Activated naive CD8-positive, alpha-beta T cell treated with anti-CD3 and anti-CD28 coated beads, Interleukin-2, amount 10 ng/mL, durations not matched to agents 7 days and 5 days (primary cell): ENCODE measurements around the gene LIMS2. TPM values are rescaled to one million over a fixed set of nuclear protein-coding genes. Genes with fewer than 3 reads are reported as not detected.

Experiments used
- ATAC-seq: fragments of 150-1000 bp; cut with Tn5 transposase; one replicate; pipeline ENCODE4 v1.10.0; 2021; ENCODE audit warnings: low read depth, moderate library complexity
- POLR2A ChIA-PET: fragments of 350-600 bp; sonication (Branson Sonifier 250); formaldehyde crosslinking; loops from one replicate; lab custom pipeline; 2021; ENCODE audit warnings: antibody characterized with exemption; lab: Charles Lee
- DNase-seq: peaks from one replicate; pipeline ENCODE4 v3.0.0; 2021
- H3K27ac Mint-ChIP-seq: one replicate; pipeline ENCODE4 v1.8.0; 2022; ENCODE audit warnings: mild to moderate bottlenecking, mixed read lengths
- H3K27me3 Mint-ChIP-seq: one replicate; pipeline ENCODE4 v1.8.0; 2022; ENCODE audit warnings: mild to moderate bottlenecking, moderate library complexity, mixed read lengths
- H3K36me3 Mint-ChIP-seq: one replicate; pipeline ENCODE4 v1.8.0; 2021; ENCODE audit warnings: mild to moderate bottlenecking, mixed read lengths
- H3K4me1 Mint-ChIP-seq: one replicate; pipeline ENCODE4 v1.8.0; 2021; ENCODE audit warnings: mixed read lengths
- H3K4me3 Mint-ChIP-seq: one replicate; pipeline ENCODE4 v1.8.0; 2022; ENCODE audit warnings: mild to moderate bottlenecking, moderate library complexity, mixed read lengths
- H3K9me3 Mint-ChIP-seq: one replicate; pipeline ENCODE4 v1.8.0; 2021; ENCODE audit warnings: mixed read lengths
- total RNA-seq, 2 experiments: library from RNA; stranded (reverse); gene quantifications; one replicate each; pipeline ENCODE4 v1.2.3, GENCODE V29; 2021

The LIMS2 gene
- total RNA-seq, 2 experiments from 2014 or later: 21.7 to 24.9 TPM

GRCh38 chr2:127614246-127614645, 61.1 kb downstream of the LIMS2 start:
- Mint-ChIP-seq H3K27me3 (peaks cover 6% of the 10 kb centered on the region), H3K4me3 (no peak overlapping the region), H3K9me3 (peaks cover 12% of the 10 kb centered on the region), H3K27ac (no peak overlapping the region), H3K4me1 (peaks cover 26% of the 10 kb centered on the region), H3K36me3 (peaks cover 26% of the 10 kb centered on the region)
- DNase-seq (no peak), ATAC-seq (no peak)
- POLR2A ChIA-PET: no interaction called here

- ATAC-seq (no peak), DNase-seq (no peak)
- H3K9me3 Mint-ChIP-seq: peaks cover 10% of the 10 kb centered on the region
- H3K4me3 Mint-ChIP-seq: no peak overlapping the region
- peaks cover 24% of the 10 kb centered on the region for H3K4me1 Mint-ChIP-seq
- H3K36me3 Mint-ChIP-seq: peaks cover 21% of the 10 kb centered on the region
- POLR2A ChIA-PET: interaction anchor here (0.6 kb wide), 1 partner anchor 139 kb away, joined by 3 read pairs; no protein-coding TSS in a partner anchor
- peaks cover 9% of the 10 kb centered on the region for H3K27me3 Mint-ChIP-seq
- no peak overlapping the region for H3K27ac Mint-ChIP-seq
Measured at GRCh38 chr2:127612111-127612822, 63.1 kb downstream of the LIMS2 start.

- H3K27me3 Mint-ChIP-seq: peaks cover 9% of the 10 kb centered on the region
- peaks cover 17% of the 10 kb centered on the region for H3K4me1 Mint-ChIP-seq
- no peak overlapping the region for H3K27ac Mint-ChIP-seq
- POLR2A ChIA-PET: interaction anchor here (0.6 kb wide), 1 partner anchor 140 kb away, joined by 3 read pairs; no protein-coding TSS in a partner anchor
- ATAC-seq (no peak), DNase-seq (no peak)
- H3K36me3 Mint-ChIP-seq: peaks cover 18% of the 10 kb centered on the region
- H3K4me3 Mint-ChIP-seq: no peak overlapping the region
- H3K9me3 Mint-ChIP-seq: peaks cover 10% of the 10 kb centered on the region
Measured at GRCh38 chr2:127611076-127611925, 64.0 kb downstream of the LIMS2 start.

- H3K27ac Mint-ChIP-seq: no peak overlapping the region
- no peak for ATAC-seq
- POLR2A ChIA-PET: no interaction called here
- H3K9me3 Mint-ChIP-seq: peaks cover 10% of the 10 kb centered on the region
- H3K36me3 Mint-ChIP-seq: peaks cover 18% of the 10 kb centered on the region
- no peak overlapping the region for H3K4me3 Mint-ChIP-seq
- peaks cover 9% of the 10 kb centered on the region for H3K4me1 Mint-ChIP-seq
- DNase-seq: no peak
- peaks cover 9% of the 10 kb centered on the region for H3K27me3 Mint-ChIP-seq
Measured at GRCh38 chr2:127610561-127610960, 64.8 kb downstream of the LIMS2 start.

- H3K4me3 Mint-ChIP-seq: no peak overlapping the region
- peaks cover 10% of the 10 kb centered on the region for H3K9me3 Mint-ChIP-seq
- no peak for ATAC-seq
- POLR2A ChIA-PET: interaction anchor here (0.6 kb wide), 1 partner anchor 231 kb away, joined by 3 read pairs; no protein-coding TSS in a partner anchor
- peaks cover 14% of the 10 kb centered on the region for H3K36me3 Mint-ChIP-seq
- H3K27ac Mint-ChIP-seq: no peak overlapping the region
- peaks cover 9% of the 10 kb centered on the region for H3K27me3 Mint-ChIP-seq
- H3K4me1 Mint-ChIP-seq: peaks cover 6% of the 10 kb centered on the region
- no peak for DNase-seq
Measured at GRCh38 chr2:127609818-127610217, 65.5 kb downstream of the LIMS2 start.

GRCh38 chr2:127609031-127609751, 66.1 kb downstream of the LIMS2 start:
- no peak overlapping the region for H3K4me3 Mint-ChIP-seq
- POLR2A ChIA-PET: interaction anchor here (0.6 kb wide), 1 partner anchor 231 kb away, joined by 3 read pairs; no protein-coding TSS in a partner anchor
- H3K4me1 Mint-ChIP-seq: peaks cover 10% of the 10 kb centered on the region
- H3K9me3 Mint-ChIP-seq: peaks cover 10% of the 10 kb centered on the region
- H3K36me3 Mint-ChIP-seq: peaks cover 11% of the 10 kb centered on the region
- peaks cover 9% of the 10 kb centered on the region for H3K27me3 Mint-ChIP-seq
- ATAC-seq (peak; percentile 64), DNase-seq (no peak)
- H3K27ac Mint-ChIP-seq: no peak overlapping the region

- peak; percentile 19 for ATAC-seq
- peaks cover 5% of the 10 kb centered on the region for H3K27me3 Mint-ChIP-seq
- no peak for DNase-seq
- H3K4me3 Mint-ChIP-seq: no peak overlapping the region
- H3K36me3 Mint-ChIP-seq: peaks cover 5% of the 10 kb centered on the region
- H3K9me3 Mint-ChIP-seq: peaks cover 7% of the 10 kb centered on the region
- no peak overlapping the region for H3K27ac Mint-ChIP-seq
- peaks cover 10% of the 10 kb centered on the region for H3K4me1 Mint-ChIP-seq
- POLR2A ChIA-PET: no interaction called here
Measured at GRCh38 chr2:127608061-127609030, 67.0 kb downstream of the LIMS2 start.

- Mint-ChIP-seq H3K4me3 (no peak overlapping the region), H3K27me3 (peaks cover 2% of the 10 kb centered on the region), H3K9me3 (peaks cover 7% of the 10 kb centered on the region), H3K4me1 (peaks cover 10% of the 10 kb centered on the region), H3K36me3 (peaks cover 6% of the 10 kb centered on the region), H3K27ac (no peak overlapping the region)
- DNase-seq (no peak), ATAC-seq (no peak)
- POLR2A ChIA-PET: no interaction called here
Measured at GRCh38 chr2:127607399-127607908, 67.9 kb downstream of the LIMS2 start.

GRCh38 chr2:127606625-127607398, 68.5 kb downstream of the LIMS2 start:
- Mint-ChIP-seq H3K4me1 (peaks cover 10% of the 10 kb centered on the region), H3K9me3 (peaks cover 9% of the 10 kb centered on the region), H3K36me3 (peaks cover 8% of the 10 kb centered on the region), H3K4me3 (no peak overlapping the region), H3K27ac (no peak overlapping the region), H3K27me3 (peaks cover 2% of the 10 kb centered on the region)
- no peak for ATAC-seq
- peak; percentile 19 for DNase-seq
- POLR2A ChIA-PET: interaction anchor here (1.1 kb wide), 1 partner anchor 15 kb away, joined by 3 read pairs; no protein-coding TSS in a partner anchor

- Mint-ChIP-seq H3K9me3 (peaks cover 8% of the 10 kb centered on the region), H3K4me3 (no peak overlapping the region), H3K27ac (no peak overlapping the region), H3K36me3 (peaks cover 13% of the 10 kb centered on the region), H3K4me1 (peaks cover 10% of the 10 kb centered on the region), H3K27me3 (peaks cover 2% of the 10 kb centered on the region)
- ATAC-seq: no peak
- POLR2A ChIA-PET: interaction anchor here (1.1 kb wide), 1 partner anchor 14 kb away, joined by 3 read pairs; no protein-coding TSS in a partner anchor
- DNase-seq: peak; percentile 18
Measured at GRCh38 chr2:127605691-127606263, 69.6 kb downstream of the LIMS2 start.

- H3K4me1 Mint-ChIP-seq: peaks cover 10% of the 10 kb centered on the region
- H3K4me3 Mint-ChIP-seq: no peak overlapping the region
- POLR2A ChIA-PET: no interaction called here
- H3K27ac Mint-ChIP-seq: no peak overlapping the region
- H3K27me3 Mint-ChIP-seq: peaks cover 2% of the 10 kb centered on the region
- H3K36me3 Mint-ChIP-seq: peaks cover 13% of the 10 kb centered on the region
- DNase-seq (no peak), ATAC-seq (no peak)
- H3K9me3 Mint-ChIP-seq: peaks cover 10% of the 10 kb centered on the region
Measured at GRCh38 chr2:127604986-127605385, 70.3 kb downstream of the LIMS2 start.
